ENCODE results near the gene GNMT.

DNA sequence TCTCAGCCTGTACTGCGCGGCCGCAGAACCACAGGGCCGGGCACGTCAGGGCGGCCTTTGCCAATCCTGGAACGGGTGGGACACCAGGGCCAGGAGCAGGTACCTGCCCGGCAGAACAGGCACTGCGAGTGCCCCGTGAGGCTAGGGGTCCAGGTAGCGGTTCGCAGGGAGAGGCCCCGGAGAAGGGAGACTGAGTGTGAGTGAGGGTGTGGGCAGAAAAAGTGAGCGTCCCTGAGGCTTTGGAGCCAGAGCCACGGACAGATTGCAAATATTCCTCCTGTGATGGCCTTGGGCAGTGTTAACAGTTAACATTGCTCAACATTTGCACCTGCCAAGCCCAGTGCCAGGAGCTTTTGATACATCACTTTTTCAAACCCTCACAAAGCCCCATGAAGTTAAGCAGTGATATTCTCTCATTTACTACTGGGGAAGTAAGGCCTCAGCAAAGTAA is 491 bp downstream of the GNMT start:
- TF ChIP-seq MYC (IDR thresholded peaks at IDR 0.05; ENCODE audit: low read depth, low read length) (no peak), MYC (CRISPR knock-in tag; IDR thresholded peaks at IDR 0.05; ENCODE audit: borderline replicate concordance, low read depth) (no peak), HNRNPK (IDR thresholded peaks at IDR 0.05; ENCODE audit: low read depth, low read length, poor library complexity, severe bottlenecking) (no peak), ZNF445 (CRISPR knock-in tag; IDR thresholded peaks at IDR 0.05; ENCODE audit: low read depth) (no peak), ZNF121 (CRISPR knock-in tag; conservative IDR thresholded peaks at IDR 0.05) (no peak), ESRRA (IDR thresholded peaks at IDR 0.05; ENCODE audit: borderline replicate concordance, low read depth) (no peak), SIN3A (IDR thresholded peaks at IDR 0.05; ENCODE audit: borderline replicate concordance in 2 of 2, control insufficient read depth in 1 of 2, low read depth in 2 of 2, low read length in 2 of 2) (no peak), PTRF (tag; IDR thresholded peaks at IDR 0.05) (no peak), ZNF175 (CRISPR knock-in tag; IDR thresholded peaks at IDR 0.05; ENCODE audit: low read depth) (no peak), PHF8 (IDR thresholded peaks at IDR 0.05; ENCODE audit: borderline replicate concordance, low read length) (no peak), GTF2F1 (IDR thresholded peaks at IDR 0.05; ENCODE audit: low read depth, low read length) (no peak), SMC3 (conservative IDR thresholded peaks at IDR 0.05; ENCODE audit: insufficient read depth, low read depth, low read length) (no peak), CAMTA2 (CRISPR knock-in tag; conservative IDR thresholded peaks at IDR 0.05) (no peak)
- TF ChIP-seq, protein P1, sequence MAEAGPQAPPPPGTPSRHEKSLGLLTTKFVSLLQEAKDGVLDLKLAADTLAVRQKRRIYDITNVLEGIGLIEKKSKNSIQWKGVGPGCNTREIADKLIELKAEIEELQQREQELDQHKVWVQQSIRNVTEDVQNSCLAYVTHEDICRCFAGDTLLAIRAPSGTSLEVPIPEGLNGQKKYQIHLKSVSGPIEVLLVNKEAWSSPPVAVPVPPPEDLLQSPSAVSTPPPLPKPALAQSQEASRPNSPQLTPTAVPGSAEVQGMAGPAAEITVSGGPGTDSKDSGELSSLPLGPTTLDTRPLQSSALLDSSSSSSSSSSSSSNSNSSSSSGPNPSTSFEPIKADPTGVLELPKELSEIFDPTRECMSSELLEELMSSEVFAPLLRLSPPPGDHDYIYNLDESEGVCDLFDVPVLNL (CRISPR knock-in tag; IDR thresholded peaks at IDR 0.05; ENCODE audit: low read depth), result no peak
- TF ChIP-seq, protein P2, sequence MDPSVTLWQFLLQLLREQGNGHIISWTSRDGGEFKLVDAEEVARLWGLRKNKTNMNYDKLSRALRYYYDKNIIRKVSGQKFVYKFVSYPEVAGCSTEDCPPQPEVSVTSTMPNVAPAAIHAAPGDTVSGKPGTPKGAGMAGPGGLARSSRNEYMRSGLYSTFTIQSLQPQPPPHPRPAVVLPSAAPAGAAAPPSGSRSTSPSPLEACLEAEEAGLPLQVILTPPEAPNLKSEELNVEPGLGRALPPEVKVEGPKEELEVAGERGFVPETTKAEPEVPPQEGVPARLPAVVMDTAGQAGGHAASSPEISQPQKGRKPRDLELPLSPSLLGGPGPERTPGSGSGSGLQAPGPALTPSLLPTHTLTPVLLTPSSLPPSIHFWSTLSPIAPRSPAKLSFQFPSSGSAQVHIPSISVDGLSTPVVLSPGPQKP (CRISPR knock-in tag; IDR thresholded peaks at IDR 0.05), result no peak

Measured in K562 (cell line).